Panc1 (cell line): ENCODE measurements around the gene CCND1.

ENCODE experiments used
- CTCF ChIP-seq: fragments of 450-650 bp; IDR thresholded peaks from 2 replicates; pipeline ENCODE4 v1.5.1; 2017; ENCODE audit warnings: mild to moderate bottlenecking
- POLR2AphosphoS5 ChIP-seq: IDR thresholded peaks from 2 replicates; pipeline ENCODE4 v1.6.1; 2012; ENCODE audit warnings: mild to moderate bottlenecking, low read depth, low read length, moderate library complexity
- TCF7L2 ChIP-seq: IDR thresholded peaks from 2 replicates; pipeline ENCODE4 v1.6.1; 2011; ENCODE audit warnings: mild to moderate bottlenecking, low read depth, low read length, inconsistent platforms

GRCh38 chr11:69605737-69606526, 35.0 kb upstream of the CCND1 start:
- TF ChIP-seq CTCF (no peak), POLR2AphosphoS5 (no peak), TCF7L2 (no peak)
